Measurements from ENCODE around the gene MYO18B. TPM values are rescaled to one million over a fixed set of nuclear protein-coding genes. Genes with fewer than 3 reads are reported as not detected.

The MYO18B gene
- polyA plus RNA-seq, 3 donors, result not detected

GRCh38 chr22:25895678-25896077 lies 153.7 kb downstream of the MYO18B start:
- intact Hi-C loops (cut with micrococcal nuclease), result no loop called here

GRCh38 chr22:25896098-25896497 lies 154.1 kb downstream of the MYO18B start:
- Histone ChIP-seq H2AFZ (ENCODE audit: insufficient read depth, low read depth, low read length, poor library complexity, severe bottlenecking) (no peak overlapping the region), H3K4me1 (ENCODE audit: control insufficient read depth in 1 of 2, insufficient read depth in 2 of 2, low read length in 2 of 2) (no peaks in the 10 kb centered on the region), H3K4me3 (replicated peaks in 1 of 3; ENCODE audit: low read depth in 2 of 3, low read length in 3 of 3) (no peak overlapping the region), H3K9me3 (replicated peaks in 1 of 2; ENCODE audit: control insufficient read depth in 1 of 2, insufficient read depth in 1 of 2, low read length in 2 of 2) (no peaks in the 10 kb centered on the region), H4K20me1 (ENCODE audit: insufficient read depth, low read length) (no peaks in the 10 kb centered on the region), H3K4me2 (replicated peaks; ENCODE audit: extremely low read depth, low read length, poor library complexity, severe bottlenecking) (no peak overlapping the region), H3K79me2 (ENCODE audit: insufficient read depth, low read length) (no peaks in the 10 kb centered on the region), H3K36me3 (replicated peaks in 1 of 2; ENCODE audit: control insufficient read depth in 1 of 2, insufficient read depth in 2 of 2, low read length in 2 of 2) (no peaks in the 10 kb centered on the region), H3K9ac (ENCODE audit: insufficient read depth, low read length, poor library complexity, severe bottlenecking) (no peak overlapping the region), H3K27ac (ENCODE audit: low read depth in 1 of 2, low read length in 2 of 2) (no peak overlapping the region), H3K27me3 (ENCODE audit: control insufficient read depth in 2 of 2, insufficient read depth in 2 of 2, low read length in 2 of 2) (no peaks in the 10 kb centered on the region)
- no peak for DNase-seq
- Mint-ChIP-seq H3K27me3 (ENCODE audit: low read depth in 3 of 3) (peaks cover 1 to 9% (median 4%) of the 10 kb centered on the region in 3 donors), H3K27ac (no peak overlapping the region), H3K4me3 (no peak overlapping the region), H3K9me3 (no peaks in the 10 kb centered on the region), H3K36me3 (no peaks in the 10 kb centered on the region), H3K4me1 (no peaks in the 10 kb centered on the region)
- no CpG with 5 or more reads among the region's 4 CpGs for WGBS (ENCODE audit: insufficient coverage)
- no peak for TF ChIP-seq CTCF (IDR thresholded peaks at IDR 0.05)
- intact Hi-C loops (cut with micrococcal nuclease), result no loop called here

More at GRCh38 chr22:25895678-25896077, 153.7 kb downstream of the MYO18B start:
- TF ChIP-seq CTCF (IDR thresholded peaks at IDR 0.05), result no peak
- Histone ChIP-seq H3K36me3 (replicated peaks in 1 of 2; ENCODE audit: control insufficient read depth in 1 of 2, insufficient read depth in 2 of 2, low read length in 2 of 2) (no peaks in the 10 kb centered on the region), H3K9me3 (replicated peaks in 1 of 2; ENCODE audit: control insufficient read depth in 1 of 2, insufficient read depth in 1 of 2, low read length in 2 of 2) (no peaks in the 10 kb centered on the region), H3K4me2 (replicated peaks; ENCODE audit: extremely low read depth, low read length, poor library complexity, severe bottlenecking) (no peak overlapping the region), H3K27me3 (ENCODE audit: control insufficient read depth in 2 of 2, insufficient read depth in 2 of 2, low read length in 2 of 2) (no peaks in the 10 kb centered on the region), H3K4me3 (replicated peaks in 1 of 3; ENCODE audit: low read depth in 2 of 3, low read length in 3 of 3) (no peak overlapping the region), H3K4me1 (ENCODE audit: control insufficient read depth in 1 of 2, insufficient read depth in 2 of 2, low read length in 2 of 2) (no peaks in the 10 kb centered on the region), H3K27ac (ENCODE audit: low read depth in 1 of 2, low read length in 2 of 2) (no peak overlapping the region), H3K9ac (ENCODE audit: insufficient read depth, low read length, poor library complexity, severe bottlenecking) (no peak overlapping the region), H2AFZ (ENCODE audit: insufficient read depth, low read depth, low read length, poor library complexity, severe bottlenecking) (no peak overlapping the region), H4K20me1 (ENCODE audit: insufficient read depth, low read length) (no peaks in the 10 kb centered on the region), H3K79me2 (ENCODE audit: insufficient read depth, low read length) (no peaks in the 10 kb centered on the region)
- H3K4me1 Mint-ChIP-seq, result no peaks in the 10 kb centered on the region
- peaks cover 1 to 10% (median 6%) of the 10 kb centered on the region in 3 donors for H3K27me3 Mint-ChIP-seq (ENCODE audit: low read depth in 3 of 3)
- no peak overlapping the region for H3K4me3 Mint-ChIP-seq
- WGBS (ENCODE audit: insufficient coverage), result no CpG with 5 or more reads among the region's 3 CpGs
- no peak overlapping the region for H3K27ac Mint-ChIP-seq
- H3K9me3 Mint-ChIP-seq, result no peaks in the 10 kb centered on the region
- no peak for DNase-seq
- H3K36me3 Mint-ChIP-seq, result no peaks in the 10 kb centered on the region
